ENCODE data around the gene MBD6. TPM values are rescaled to one million over a fixed set of nuclear protein-coding genes. Genes with fewer than 3 reads are reported as not detected.

The MBD6 gene
- total and polyA plus RNA-seq, 2 of the 8 experiments (the other 6 are each of a cell fraction or from before 2014, with no cell fraction given), result 3.9 to 32.3 TPM

DNA sequence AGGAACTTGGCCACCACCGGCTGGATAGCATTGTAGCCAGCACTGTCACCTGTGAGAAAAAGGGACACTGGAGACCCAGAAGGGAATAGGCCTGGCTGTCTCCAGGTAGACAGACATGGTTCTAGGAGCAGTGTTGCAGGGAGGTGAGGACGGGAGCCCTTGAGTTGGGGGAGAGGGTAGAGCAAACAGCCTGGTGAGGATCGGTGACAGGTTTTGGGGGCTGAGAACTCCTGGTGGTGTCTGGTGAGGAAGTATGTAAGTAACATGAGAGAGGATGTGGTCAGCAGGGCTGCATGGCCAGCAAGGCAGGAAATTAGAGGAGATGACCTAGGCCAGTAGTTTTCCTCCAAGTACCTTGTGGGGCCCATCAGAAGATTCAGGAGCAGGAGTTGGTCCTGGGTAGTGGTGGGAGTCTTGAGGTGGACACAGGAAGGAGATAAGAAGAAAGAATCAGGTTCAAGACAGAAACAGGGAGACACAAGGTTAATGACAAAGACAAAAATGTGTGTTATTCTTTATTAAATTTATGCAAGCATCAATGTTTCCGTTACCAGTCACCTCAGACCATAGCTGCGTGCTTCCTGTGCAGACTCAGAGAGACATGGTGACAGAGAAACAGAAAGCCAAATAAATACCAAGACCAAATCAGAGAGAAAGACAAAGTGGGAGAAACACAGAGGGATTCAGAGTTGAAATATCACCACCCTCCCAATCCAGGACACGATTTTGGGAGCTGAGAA is 43.1 kb upstream of the MBD6 start, which contains the start of gene ARHGAP9 (continued):
- TF ChIP-seq, protein P1, sequence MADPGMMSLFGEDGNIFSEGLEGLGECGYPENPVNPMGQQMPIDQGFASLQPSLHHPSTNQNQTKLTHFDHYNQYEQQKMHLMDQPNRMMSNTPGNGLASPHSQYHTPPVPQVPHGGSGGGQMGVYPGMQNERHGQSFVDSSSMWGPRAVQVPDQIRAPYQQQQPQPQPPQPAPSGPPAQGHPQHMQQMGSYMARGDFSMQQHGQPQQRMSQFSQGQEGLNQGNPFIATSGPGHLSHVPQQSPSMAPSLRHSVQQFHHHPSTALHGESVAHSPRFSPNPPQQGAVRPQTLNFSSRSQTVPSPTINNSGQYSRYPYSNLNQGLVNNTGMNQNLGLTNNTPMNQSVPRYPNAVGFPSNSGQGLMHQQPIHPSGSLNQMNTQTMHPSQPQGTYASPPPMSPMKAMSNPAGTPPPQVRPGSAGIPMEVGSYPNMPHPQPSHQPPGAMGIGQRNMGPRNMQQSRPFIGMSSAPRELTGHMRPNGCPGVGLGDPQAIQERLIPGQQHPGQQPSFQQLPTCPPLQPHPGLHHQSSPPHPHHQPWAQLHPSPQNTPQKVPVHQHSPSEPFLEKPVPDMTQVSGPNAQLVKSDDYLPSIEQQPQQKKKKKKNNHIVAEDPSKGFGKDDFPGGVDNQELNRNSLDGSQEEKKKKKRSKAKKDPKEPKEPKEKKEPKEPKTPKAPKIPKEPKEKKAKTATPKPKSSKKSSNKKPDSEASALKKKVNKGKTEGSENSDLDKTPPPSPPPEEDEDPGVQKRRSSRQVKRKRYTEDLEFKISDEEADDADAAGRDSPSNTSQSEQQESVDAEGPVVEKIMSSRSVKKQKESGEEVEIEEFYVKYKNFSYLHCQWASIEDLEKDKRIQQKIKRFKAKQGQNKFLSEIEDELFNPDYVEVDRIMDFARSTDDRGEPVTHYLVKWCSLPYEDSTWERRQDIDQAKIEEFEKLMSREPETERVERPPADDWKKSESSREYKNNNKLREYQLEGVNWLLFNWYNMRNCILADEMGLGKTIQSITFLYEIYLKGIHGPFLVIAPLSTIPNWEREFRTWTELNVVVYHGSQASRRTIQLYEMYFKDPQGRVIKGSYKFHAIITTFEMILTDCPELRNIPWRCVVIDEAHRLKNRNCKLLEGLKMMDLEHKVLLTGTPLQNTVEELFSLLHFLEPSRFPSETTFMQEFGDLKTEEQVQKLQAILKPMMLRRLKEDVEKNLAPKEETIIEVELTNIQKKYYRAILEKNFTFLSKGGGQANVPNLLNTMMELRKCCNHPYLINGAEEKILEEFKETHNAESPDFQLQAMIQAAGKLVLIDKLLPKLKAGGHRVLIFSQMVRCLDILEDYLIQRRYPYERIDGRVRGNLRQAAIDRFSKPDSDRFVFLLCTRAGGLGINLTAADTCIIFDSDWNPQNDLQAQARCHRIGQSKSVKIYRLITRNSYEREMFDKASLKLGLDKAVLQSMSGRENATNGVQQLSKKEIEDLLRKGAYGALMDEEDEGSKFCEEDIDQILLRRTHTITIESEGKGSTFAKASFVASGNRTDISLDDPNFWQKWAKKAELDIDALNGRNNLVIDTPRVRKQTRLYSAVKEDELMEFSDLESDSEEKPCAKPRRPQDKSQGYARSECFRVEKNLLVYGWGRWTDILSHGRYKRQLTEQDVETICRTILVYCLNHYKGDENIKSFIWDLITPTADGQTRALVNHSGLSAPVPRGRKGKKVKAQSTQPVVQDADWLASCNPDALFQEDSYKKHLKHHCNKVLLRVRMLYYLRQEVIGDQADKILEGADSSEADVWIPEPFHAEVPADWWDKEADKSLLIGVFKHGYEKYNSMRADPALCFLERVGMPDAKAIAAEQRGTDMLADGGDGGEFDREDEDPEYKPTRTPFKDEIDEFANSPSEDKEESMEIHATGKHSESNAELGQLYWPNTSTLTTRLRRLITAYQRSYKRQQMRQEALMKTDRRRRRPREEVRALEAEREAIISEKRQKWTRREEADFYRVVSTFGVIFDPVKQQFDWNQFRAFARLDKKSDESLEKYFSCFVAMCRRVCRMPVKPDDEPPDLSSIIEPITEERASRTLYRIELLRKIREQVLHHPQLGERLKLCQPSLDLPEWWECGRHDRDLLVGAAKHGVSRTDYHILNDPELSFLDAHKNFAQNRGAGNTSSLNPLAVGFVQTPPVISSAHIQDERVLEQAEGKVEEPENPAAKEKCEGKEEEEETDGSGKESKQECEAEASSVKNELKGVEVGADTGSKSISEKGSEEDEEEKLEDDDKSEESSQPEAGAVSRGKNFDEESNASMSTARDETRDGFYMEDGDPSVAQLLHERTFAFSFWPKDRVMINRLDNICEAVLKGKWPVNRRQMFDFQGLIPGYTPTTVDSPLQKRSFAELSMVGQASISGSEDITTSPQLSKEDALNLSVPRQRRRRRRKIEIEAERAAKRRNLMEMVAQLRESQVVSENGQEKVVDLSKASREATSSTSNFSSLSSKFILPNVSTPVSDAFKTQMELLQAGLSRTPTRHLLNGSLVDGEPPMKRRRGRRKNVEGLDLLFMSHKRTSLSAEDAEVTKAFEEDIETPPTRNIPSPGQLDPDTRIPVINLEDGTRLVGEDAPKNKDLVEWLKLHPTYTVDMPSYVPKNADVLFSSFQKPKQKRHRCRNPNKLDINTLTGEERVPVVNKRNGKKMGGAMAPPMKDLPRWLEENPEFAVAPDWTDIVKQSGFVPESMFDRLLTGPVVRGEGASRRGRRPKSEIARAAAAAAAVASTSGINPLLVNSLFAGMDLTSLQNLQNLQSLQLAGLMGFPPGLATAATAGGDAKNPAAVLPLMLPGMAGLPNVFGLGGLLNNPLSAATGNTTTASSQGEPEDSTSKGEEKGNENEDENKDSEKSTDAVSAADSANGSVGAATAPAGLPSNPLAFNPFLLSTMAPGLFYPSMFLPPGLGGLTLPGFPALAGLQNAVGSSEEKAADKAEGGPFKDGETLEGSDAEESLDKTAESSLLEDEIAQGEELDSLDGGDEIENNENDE (IDR thresholded peaks at IDR 0.05; ENCODE audit: insufficient replicate concordance, low read length), result no peak
- TF ChIP-seq EP300 (IDR thresholded peaks at IDR 0.05; ENCODE audit: borderline replicate concordance in 1 of 2, low read depth in 2 of 2, low read length in 2 of 2) (no peak), NANOG (IDR thresholded peaks at IDR 0.05; ENCODE audit: insufficient read depth, low read depth, low read length, poor library complexity, severe bottlenecking) (no peak), POLR2AphosphoS5 (IDR thresholded peaks at IDR 0.05; ENCODE audit: low read depth, low read length) (no peak), RBBP5 (IDR thresholded peaks at IDR 0.05; ENCODE audit: borderline replicate concordance, low read depth, low read length) (no peak)
- TF ChIP-seq, protein P2, sequence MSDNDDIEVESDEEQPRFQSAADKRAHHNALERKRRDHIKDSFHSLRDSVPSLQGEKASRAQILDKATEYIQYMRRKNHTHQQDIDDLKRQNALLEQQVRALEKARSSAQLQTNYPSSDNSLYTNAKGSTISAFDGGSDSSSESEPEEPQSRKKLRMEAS (IDR thresholded peaks at IDR 0.05), result no peak

Data from H1 (cell line).